HG02610 (cell line): ENCODE measurements around the gene GPRIN3.
A peak's percentile ranks its signal among the peaks of the same experiment; 100 is the strongest.
"Not testable (repeated sequence)": the region's sequence is repeated elsewhere in the genome, so short reads cannot be mapped to it uniquely, and the experiment has no call there.

Source experiments
- ATAC-seq: cut with Tn5 transposase; IDR thresholded peaks from one replicate; pipeline ENCODE4 v1.9.1; 2021; ENCODE audit warnings: mild to moderate bottlenecking, moderate library complexity; ENCODE audit not compliant: unreplicated experiment

Gene GPRIN3

GRCh38 chr4:89263265-89263664 is 44.3 kb downstream of the GPRIN3 start:
- no peak for ATAC-seq

DNA sequence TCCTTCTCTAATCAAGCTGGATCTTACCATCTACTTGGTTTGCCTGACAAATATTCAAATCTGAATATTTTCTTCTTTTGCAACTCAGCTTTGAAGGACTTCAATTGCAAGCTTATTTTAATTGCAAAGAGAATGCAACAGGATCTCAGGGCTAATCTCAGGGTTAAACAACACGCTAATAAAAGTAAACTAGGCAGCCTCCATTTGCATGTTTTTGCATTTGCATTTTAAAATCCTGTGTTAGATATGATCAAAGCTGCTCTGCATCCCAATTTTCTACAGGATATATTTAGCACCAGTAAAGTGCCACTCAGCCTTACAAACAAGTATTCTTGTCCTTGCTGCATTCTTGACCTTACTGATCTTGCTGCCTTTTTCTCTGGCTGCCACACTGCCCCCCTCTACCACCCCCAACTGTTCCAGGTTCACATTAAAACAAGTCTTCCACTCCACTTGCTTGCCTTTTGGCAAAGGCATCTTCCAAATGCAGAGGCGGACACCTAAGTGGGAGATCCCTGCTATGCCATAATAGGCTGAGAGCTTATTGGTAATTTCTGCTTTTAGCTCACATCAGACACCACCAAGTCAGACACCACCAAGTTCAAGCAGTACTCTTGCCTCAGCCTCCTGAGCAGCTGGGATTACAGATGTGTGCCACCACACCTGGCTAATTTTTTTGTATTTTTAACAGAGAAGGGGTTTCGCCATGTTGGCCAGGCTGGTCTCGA is 48.1 kb downstream of the GPRIN3 start:
- ATAC-seq = no peak

GRCh38 chr4:89258506-89258905 is 49.1 kb downstream of the GPRIN3 start:
- no peak for ATAC-seq

DNA sequence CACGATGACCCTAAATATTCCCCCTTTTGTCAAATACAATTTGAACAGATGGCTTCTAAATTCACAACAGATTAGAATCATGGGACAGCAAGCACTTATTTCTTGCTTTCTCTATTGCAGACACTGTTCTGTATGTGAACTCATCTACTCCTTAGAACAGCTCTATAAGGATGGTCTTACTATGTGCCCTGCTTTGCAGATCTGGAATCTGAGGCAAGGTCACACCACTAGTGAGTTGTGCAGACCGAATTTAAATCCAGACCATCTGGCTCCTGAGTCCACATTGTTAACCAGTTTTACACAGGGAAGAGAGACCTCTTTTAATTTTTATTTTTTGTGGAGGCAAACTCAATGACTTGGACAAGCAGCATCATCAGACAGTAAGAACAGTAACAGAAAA is 50.2 kb downstream of the GPRIN3 start:
- ATAC-seq = no peak

DNA sequence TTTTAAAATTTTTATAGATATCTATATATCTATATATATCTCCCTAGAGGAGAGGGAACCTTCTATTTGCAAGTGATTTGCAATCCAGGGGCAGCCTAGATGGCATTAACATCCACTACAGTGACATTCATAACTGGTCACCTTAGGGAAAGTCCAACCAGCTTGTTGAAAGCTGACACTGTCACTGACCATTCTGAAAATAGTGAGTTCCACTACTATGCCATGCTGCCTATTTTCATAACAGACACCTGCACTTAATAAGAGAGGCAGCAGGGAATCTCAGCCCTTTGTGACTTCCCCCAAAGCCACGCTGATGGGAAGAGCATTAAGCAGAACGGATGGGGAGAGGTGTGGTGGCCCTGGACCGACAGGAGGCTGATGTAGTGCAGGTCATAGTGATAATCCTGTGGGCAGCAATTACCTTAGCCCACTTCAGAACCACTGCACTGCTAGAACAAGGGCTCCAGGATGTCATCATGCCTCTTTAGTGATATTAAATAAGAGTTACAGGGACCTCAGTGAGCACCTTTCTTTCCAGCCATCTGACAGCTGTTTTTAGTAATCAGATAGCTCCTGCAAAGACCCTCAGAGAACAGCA is 51.3 kb downstream of the GPRIN3 start:
- no peak for ATAC-seq

DNA sequence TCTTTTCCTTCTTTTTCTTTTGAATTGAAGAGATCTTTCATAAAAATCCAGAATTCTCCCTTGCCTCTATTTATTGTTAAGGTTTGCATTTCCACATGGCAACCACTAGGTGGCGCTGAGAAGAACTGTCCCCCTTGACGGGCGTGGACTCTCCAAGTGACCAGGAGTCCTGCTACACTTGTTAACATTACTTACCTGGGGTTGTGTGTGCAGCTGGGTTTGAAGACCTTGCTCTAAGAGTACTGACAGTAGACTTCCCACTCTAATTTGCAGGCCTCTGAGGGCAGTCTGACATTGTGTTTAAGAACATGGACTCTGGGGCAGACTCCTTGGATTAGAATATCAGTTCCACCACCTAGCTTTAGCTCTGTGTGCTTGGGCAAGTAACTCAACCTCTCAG is 52.8 kb downstream of the GPRIN3 start:
- no peak for ATAC-seq

GRCh38 chr4:89254347-89254746 is 53.3 kb downstream of the GPRIN3 start:
- not testable (repeated sequence) for ATAC-seq

GRCh38 chr4:89253935-89254334 is 53.7 kb downstream of the GPRIN3 start:
- ATAC-seq = no peak

DNA sequence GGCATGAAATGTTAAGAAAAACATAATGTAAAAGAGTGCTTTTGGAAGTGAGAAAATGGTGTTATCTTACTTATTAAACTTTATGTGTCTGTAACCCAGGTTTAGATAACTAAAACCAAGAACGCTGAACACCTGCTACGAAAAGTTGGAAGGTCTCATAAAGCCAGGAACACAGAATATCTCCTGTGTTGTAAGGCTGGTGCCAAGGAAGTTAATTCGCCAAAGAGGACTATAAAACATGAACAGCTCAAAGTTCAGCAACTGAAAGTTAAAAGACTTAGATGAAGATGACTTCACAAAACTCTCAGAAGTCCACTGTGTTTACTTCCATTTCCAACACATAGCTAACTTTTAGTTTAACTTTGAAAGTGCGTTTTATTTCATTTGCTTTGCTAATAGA is 54.3 kb downstream of the GPRIN3 start:
- ATAC-seq = no peak

DNA sequence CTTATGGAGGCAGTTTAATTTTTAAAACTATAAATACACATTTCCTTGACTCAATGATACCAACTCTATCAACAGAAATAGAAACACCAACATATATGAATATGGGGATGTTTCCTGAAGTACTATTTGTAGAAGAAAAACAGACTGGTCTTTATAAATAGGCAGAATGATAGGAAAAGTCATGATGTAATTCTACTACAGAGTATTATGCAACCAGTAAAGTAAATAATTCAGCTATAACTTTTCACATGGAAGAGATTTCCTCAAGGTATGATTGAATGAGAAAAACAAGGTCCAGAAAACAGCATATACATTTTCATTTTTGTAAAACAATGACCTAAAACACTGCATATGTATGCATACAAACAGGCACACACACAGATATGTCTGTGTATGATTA is 56.2 kb downstream of the GPRIN3 start:
- no peak for ATAC-seq

GRCh38 chr4:89249716-89250361 is 57.8 kb downstream of the GPRIN3 start:
- ATAC-seq = no peak

- no peak for ATAC-seq
Measured at GRCh38 chr4:89249313-89249712, 58.3 kb downstream of the GPRIN3 start.

DNA sequence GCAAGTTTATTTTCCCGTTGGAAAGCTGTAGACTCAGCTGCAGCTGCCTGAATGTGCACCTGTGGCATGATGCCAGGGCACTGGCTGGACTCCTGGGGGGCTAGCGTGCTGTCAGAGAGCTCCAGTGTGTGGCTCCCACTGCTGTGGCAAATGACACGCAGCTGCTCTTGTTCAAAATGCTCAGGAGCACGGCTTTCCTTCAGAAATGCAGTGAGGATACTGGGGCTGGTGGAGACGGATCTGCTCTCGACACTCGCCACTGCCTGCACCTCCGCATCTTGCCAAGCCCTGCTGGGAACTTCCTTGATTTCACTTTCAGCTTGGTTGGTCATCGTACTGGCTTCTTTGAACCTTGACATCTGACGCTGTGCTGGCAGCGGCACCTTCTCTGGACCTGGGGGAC is 58.7 kb downstream of the GPRIN3 start:
- no peak for ATAC-seq

DNA sequence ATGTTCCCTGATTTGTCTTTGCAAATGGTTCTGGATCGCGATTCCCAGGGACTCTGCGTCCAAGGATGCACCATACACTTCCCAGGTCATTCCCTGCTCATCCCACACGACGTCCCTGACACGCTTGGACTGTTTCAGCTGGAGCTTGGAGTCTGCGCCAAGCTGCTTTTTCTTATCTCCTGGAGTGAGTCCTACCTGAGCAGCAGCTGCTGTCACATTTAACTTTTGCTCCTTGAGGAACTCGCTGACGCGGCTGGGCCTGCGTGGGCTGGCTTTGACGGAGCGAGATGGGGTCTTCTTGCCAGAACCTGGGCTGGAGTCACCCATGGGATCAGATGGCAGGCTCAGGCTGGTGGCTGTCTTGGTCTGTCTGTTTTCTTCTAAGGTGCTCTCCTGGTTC is 59.6 kb downstream of the GPRIN3 start:
- ATAC-seq = no peak

GRCh38 chr4:89245459-89245858 is 62.1 kb downstream of the GPRIN3 start:
- ATAC-seq = no peak

DNA sequence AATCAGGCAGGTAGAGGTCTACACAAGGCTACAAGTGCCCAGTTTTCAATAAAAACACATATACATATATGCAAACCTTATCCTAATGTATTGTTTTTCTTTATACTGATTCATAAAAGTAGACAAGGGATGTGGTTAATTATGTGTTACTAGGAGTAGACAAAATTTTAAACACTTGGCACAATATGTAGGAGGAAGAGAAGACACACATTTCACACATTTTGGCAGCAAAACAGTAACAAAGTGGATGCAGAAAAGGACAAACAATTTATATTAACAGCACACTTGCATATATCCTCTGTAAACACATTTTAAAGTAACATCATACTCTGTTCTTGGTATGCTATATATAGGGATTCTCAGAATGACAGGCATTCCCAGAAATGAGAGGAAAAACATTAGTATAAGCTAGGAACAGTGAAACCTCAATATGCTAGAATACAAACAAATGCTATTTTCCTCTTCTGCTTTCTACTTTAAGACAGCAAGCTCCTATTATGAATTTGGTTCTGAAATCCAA is 63.8 kb downstream of the GPRIN3 start:
- no peak for ATAC-seq

- ATAC-seq = peak; percentile 48
Measured at GRCh38 chr4:89242864-89243732, 64.5 kb downstream of the GPRIN3 start.

DNA sequence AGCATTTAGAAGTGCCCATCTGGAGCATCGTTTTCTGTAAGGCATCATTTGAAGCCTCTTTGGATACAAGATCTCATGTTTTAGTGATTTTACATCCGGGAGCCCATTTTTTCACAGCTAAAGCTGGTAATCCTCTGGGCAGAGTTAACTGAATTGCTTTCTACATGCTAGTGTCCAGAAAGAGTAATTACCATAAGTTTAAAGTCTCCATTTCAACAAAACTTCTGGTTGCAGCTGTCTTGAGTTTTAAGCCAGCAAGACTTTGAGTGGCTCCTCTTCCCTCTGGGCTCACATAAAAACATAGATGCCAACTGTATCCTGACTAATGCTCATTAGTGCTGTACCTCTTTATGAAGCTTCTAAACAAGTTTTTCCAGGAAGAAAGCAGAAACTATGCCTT is 65.4 kb downstream of the GPRIN3 start:
- no peak for ATAC-seq

GRCh38 chr4:89230271-89230670 is 77.3 kb downstream of the GPRIN3 start:
- ATAC-seq = no peak

DNA sequence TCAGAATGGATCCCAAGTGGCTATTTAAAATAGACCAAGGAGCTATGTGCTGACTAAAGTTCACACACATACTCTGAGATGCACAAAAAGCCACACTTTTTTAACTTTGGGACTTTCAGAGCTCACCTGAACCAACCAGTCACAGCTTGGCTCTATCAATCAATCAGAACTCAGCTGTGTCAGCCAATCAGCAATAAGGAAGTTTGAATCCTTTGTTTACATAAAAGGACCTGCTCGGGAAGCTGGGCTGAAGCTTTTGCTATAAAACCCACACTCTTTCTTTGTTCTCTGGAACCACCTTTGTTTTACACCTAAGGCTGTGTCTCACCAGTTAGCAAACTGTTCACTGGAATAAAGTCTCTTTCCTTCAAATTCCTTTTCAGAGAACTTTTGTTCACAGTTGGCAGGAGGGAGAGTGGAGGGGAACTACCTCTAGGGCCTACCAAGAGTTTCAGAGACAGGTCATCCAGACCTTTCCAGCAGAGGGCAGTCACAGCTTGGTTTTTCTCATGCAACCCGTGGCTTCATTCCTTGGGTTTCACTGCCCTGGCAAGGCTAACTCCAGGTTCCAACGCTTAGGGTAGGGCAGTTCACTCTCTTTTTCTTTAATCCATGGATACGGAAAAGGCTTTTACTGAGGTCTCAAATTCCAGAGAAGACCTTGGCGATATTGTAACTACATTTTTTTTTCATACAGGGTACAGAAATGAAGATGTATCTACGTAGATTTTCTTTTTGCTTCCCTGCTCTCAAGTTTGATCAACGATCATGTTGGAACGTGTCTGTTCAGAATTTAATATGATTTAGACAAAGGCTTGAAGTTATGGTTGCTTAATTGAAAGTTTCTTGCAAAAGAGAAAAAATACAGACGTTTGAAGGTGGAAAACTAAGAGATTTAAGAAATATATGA is 80.7 kb downstream of the GPRIN3 start:
- ATAC-seq = peak; percentile 91
